ENCODE data around the gene IL1RAPL1.

Gene IL1RAPL1

GRCh38 chrX:29842552-29842951 is 1255.3 kb downstream of the IL1RAPL1 start:
- Histone ChIP-seq H3K4me1 (ENCODE audit: insufficient read depth, low read length) (no peaks in the 10 kb centered on the region), H3K9ac (ENCODE audit: low read depth, low read length) (no peak overlapping the region), H3K27me3 (ENCODE audit: insufficient read depth, low read length, poor library complexity) (no peaks in the 10 kb centered on the region), H3K4me3 (ENCODE audit: low read depth in 1 of 2, low read length in 2 of 2) (no peak overlapping the region), H2AFZ (ENCODE audit: low read depth, low read length) (no peak overlapping the region), H4K20me1 (ENCODE audit: insufficient read depth, low read length) (no peaks in the 10 kb centered on the region), H3K36me3 (ENCODE audit: insufficient read depth, low read length) (no peaks in the 10 kb centered on the region), H3K27ac (ENCODE audit: low read length) (no peak overlapping the region), H3K9me3 (ENCODE audit: insufficient read depth, low read length, severe bottlenecking) (no peaks in the 10 kb centered on the region), H3K79me2 (ENCODE audit: insufficient read depth, low read length) (no peaks in the 10 kb centered on the region), H3K4me2 (ENCODE audit: insufficient read depth, low read length) (no peak overlapping the region)
- TF ChIP-seq CTCF (IDR thresholded peaks at IDR 0.05; ENCODE audit: borderline replicate concordance, extremely low read depth, low read length, poor library complexity, severe bottlenecking) (no peak), EZH2 (IDR thresholded peaks at IDR 0.05; ENCODE audit: borderline replicate concordance, low read depth, low read length, severe bottlenecking) (no peak)
- ATAC-seq (ENCODE audit: insufficient read depth, low read depth) (no peak), DNase-seq (no peak)

GRCh38 chrX:29851857-29852605 is 1264.8 kb downstream of the IL1RAPL1 start:
- Histone ChIP-seq H3K4me2 (ENCODE audit: insufficient read depth, low read length) (no peak overlapping the region), H3K4me3 (ENCODE audit: low read depth in 1 of 2, low read length in 2 of 2) (no peak overlapping the region), H3K9me3 (ENCODE audit: insufficient read depth, low read length, severe bottlenecking) (no peaks in the 10 kb centered on the region), H3K79me2 (ENCODE audit: insufficient read depth, low read length) (no peaks in the 10 kb centered on the region), H4K20me1 (ENCODE audit: insufficient read depth, low read length) (no peaks in the 10 kb centered on the region), H3K4me1 (ENCODE audit: insufficient read depth, low read length) (no peaks in the 10 kb centered on the region), H3K9ac (ENCODE audit: low read depth, low read length) (no peak overlapping the region), H3K36me3 (ENCODE audit: insufficient read depth, low read length) (no peaks in the 10 kb centered on the region), H3K27me3 (ENCODE audit: insufficient read depth, low read length, poor library complexity) (no peaks in the 10 kb centered on the region), H2AFZ (ENCODE audit: low read depth, low read length) (no peak overlapping the region), H3K27ac (ENCODE audit: low read length) (no peak overlapping the region)
- ATAC-seq (ENCODE audit: insufficient read depth, low read depth) (no peak), DNase-seq (no peak)
- TF ChIP-seq CTCF (IDR thresholded peaks at IDR 0.05; ENCODE audit: borderline replicate concordance, extremely low read depth, low read length, poor library complexity, severe bottlenecking) (no peak), EZH2 (IDR thresholded peaks at IDR 0.05; ENCODE audit: borderline replicate concordance, low read depth, low read length, severe bottlenecking) (no peak)

GRCh38 chrX:29852767-29853166 is 1265.5 kb downstream of the IL1RAPL1 start:
- H3K4me3 ChIP-seq (ENCODE audit: low read depth in 1 of 2, low read length in 2 of 2), result no peak overlapping the region
- H4K20me1 ChIP-seq (ENCODE audit: insufficient read depth, low read length), result no peaks in the 10 kb centered on the region
- H3K9me3 ChIP-seq (ENCODE audit: insufficient read depth, low read length, severe bottlenecking), result no peaks in the 10 kb centered on the region
- no peaks in the 10 kb centered on the region for H3K36me3 ChIP-seq (ENCODE audit: insufficient read depth, low read length)
- no peak overlapping the region for H3K9ac ChIP-seq (ENCODE audit: low read depth, low read length)
- no peaks in the 10 kb centered on the region for H3K27me3 ChIP-seq (ENCODE audit: insufficient read depth, low read length, poor library complexity)
- ATAC-seq (ENCODE audit: insufficient read depth, low read depth) (no peak), DNase-seq (no peak)
- H3K4me1 ChIP-seq (ENCODE audit: insufficient read depth, low read length), result no peaks in the 10 kb centered on the region
- TF ChIP-seq EZH2 (IDR thresholded peaks at IDR 0.05; ENCODE audit: borderline replicate concordance, low read depth, low read length, severe bottlenecking), result no peak
- TF ChIP-seq CTCF (IDR thresholded peaks at IDR 0.05; ENCODE audit: borderline replicate concordance, extremely low read depth, low read length, poor library complexity, severe bottlenecking), result no peak
- H3K4me2 ChIP-seq (ENCODE audit: insufficient read depth, low read length), result no peak overlapping the region
- no peaks in the 10 kb centered on the region for H3K79me2 ChIP-seq (ENCODE audit: insufficient read depth, low read length)
- no peak overlapping the region for H2AFZ ChIP-seq (ENCODE audit: low read depth, low read length)
- H3K27ac ChIP-seq (ENCODE audit: low read length), result no peak overlapping the region

Data from DND-41 (cell line).